NCI-H82 treated with DMSO at 0.1 percent for 48 hours (cell line): ENCODE measurements around the gene FBXL16.
"Not testable (repeated sequence)": the region's sequence is repeated elsewhere in the genome, so short reads cannot be mapped to it uniquely, and the experiment has no call there.

Experiments used
- DNase-seq: peaks from one replicate; lab custom pipeline; 2025; ENCODE audit not compliant: unreplicated experiment; lab: John Stamatoyannopoulos, UW

The FBXL16 gene

GRCh38 chr16:693766-694165 lies 11.8 kb downstream of the FBXL16 start:
- DNase-seq, result no peak

- no peak for DNase-seq
Observed at GRCh38 chr16:693364-693763, 12.2 kb downstream of the FBXL16 start.

- no peak for DNase-seq
Observed at GRCh38 chr16:692356-693108, 13.1 kb downstream of the FBXL16 start.

GRCh38 chr16:691242-691641 lies 14.4 kb downstream of the FBXL16 start:
- DNase-seq, result not testable (repeated sequence)

- no peak for DNase-seq
Observed at GRCh38 chr16:689175-689897, 16.3 kb downstream of the FBXL16 start.

GRCh38 chr16:687499-687898 lies 18.1 kb downstream of the FBXL16 start:
- no peak for DNase-seq

GRCh38 chr16:686459-687260 lies 18.9 kb downstream of the FBXL16 start:
- DNase-seq, result no peak

GRCh38 chr16:685967-686366 lies 19.6 kb downstream of the FBXL16 start:
- DNase-seq, result no peak

- DNase-seq, result no peak
Observed at GRCh38 chr16:684961-685696, 20.5 kb downstream of the FBXL16 start.

GRCh38 chr16:684071-684794 lies 21.4 kb downstream of the FBXL16 start, which contains the start of gene JMJD8:
Gene JMJD8, minus strand, starts transcription at chr16:684334. Its CDS starts 15 bp downstream, at chr16:684319.
- DNase-seq, result peak; percentile 70

- no peak for DNase-seq
Observed at GRCh38 chr16:683396-684070, 22.1 kb downstream of the FBXL16 start.

GRCh38 chr16:682493-683395 lies 22.9 kb downstream of the FBXL16 start:
- no peak for DNase-seq

- DNase-seq, result no peak
Observed at GRCh38 chr16:681746-682427, 23.7 kb downstream of the FBXL16 start.

- DNase-seq, result no peak
Observed at GRCh38 chr16:680967-681745, 24.4 kb downstream of the FBXL16 start.

- DNase-seq, result no peak
Observed at GRCh38 chr16:680625-680945, 25.0 kb downstream of the FBXL16 start.

GRCh38 chr16:679814-680624 lies 25.6 kb downstream of the FBXL16 start, which contains the start of gene STUB1:
Gene STUB1, plus strand, starts transcription at chr16:680410. Its CDS starts 116 bp downstream, at chr16:680526.
- peak; percentile 78 for DNase-seq
